B cell (primary cell): ENCODE results near the gene ANXA4. TPM values are rescaled to one million over a fixed set of nuclear protein-coding genes. Genes with fewer than 3 reads are reported as not detected.
"Not testable (repeated sequence)": the region's sequence is repeated elsewhere in the genome, so short reads cannot be mapped to it uniquely, and the experiment has no call there.

Source experiments
- ATAC-seq: fragments of 200-7000 bp; cut with Tn5 transposase; one replicate; pipeline ENCODE4 v1.10.0; 2021; ENCODE audit warnings: low read depth, mild to moderate bottlenecking, moderate number of reproducible peaks, moderate library complexity
- CTCF ChIA-PET: fragments of 350-600 bp; sonication (Branson Sonifier 250); formaldehyde crosslinking; loops from one replicate; lab custom pipeline; 2021; ENCODE audit warnings: antibody characterized with exemption, inconsistent platforms; lab: Charles Lee
- POLR2A ChIA-PET: fragments of 350-600 bp; sonication (Branson Sonifier 250); formaldehyde crosslinking; loops from one replicate; lab custom pipeline; 2021; ENCODE audit warnings: antibody characterized with exemption; lab: Charles Lee
- DNase-seq: peaks from one replicate; pipeline ENCODE4 v3.0.0; 2013
- H2AFZ ChIP-seq: 2 replicates; pipeline ENCODE4 v1.6.1; 2012; ENCODE audit warnings: mild to moderate bottlenecking, low read depth, low read length; ENCODE audit not compliant: insufficient read depth, poor library complexity, severe bottlenecking
- H3K27ac ChIP-seq, 2 donors: 1 replicate in 1 of 2; 2 replicates in 1 of 2; pipeline ENCODE4 v1.5.1; 2012 to 2013; ENCODE audit warnings: low read length in 2 of 2, mild to moderate bottlenecking in 2 of 2, moderate library complexity in 1 of 2
- H3K27me3 ChIP-seq, 4 experiments: fragments of 200-600 bp in 1 of 4; sonication (generic) in 1 of 4; replicated peaks in 1 of 4; 1 replicate in 2 of 4; 2 replicates in 2 of 4; pipeline versions ENCODE4 v1.6.1 to v1.7.0; 2013 to 2016; ENCODE audit warnings: low read length in 3 of 4, mild to moderate bottlenecking in 2 of 4, mixed read lengths in 1 of 4, moderate library complexity in 1 of 4; ENCODE audit not compliant: insufficient read depth in 4 of 4, control insufficient read depth in 3 of 4; ENCODE audit errors: control extremely low read depth in 1 of 4
- H3K36me3 ChIP-seq, 2 experiments: replicated peaks in 1 of 2; 1 replicate in 1 of 2; 2 replicates in 1 of 2; pipeline versions ENCODE4 v1.6.1 to v1.7.1; 2013; ENCODE audit warnings: low read length in 1 of 2; ENCODE audit not compliant: insufficient read depth in 2 of 2, control insufficient read depth in 1 of 2; ENCODE audit errors: control extremely low read depth in 1 of 2, extremely low read depth in 1 of 2
- H3K4me1 ChIP-seq, 2 donors: fragments of 200-600 bp in 1 of 2; sonication (generic) in 1 of 2; 1 replicate in 1 of 2; 2 replicates in 1 of 2; pipeline versions ENCODE4 v1.5.1 to v1.6.1; 2013 to 2017; ENCODE audit warnings: low read length in 2 of 2; ENCODE audit not compliant: control insufficient read depth in 2 of 2, insufficient read depth in 2 of 2
- H3K4me2 ChIP-seq: replicated peaks from 2 replicates; pipeline ENCODE3; 2012; ENCODE audit warnings: mild to moderate bottlenecking, low read depth, low read length; ENCODE audit not compliant: poor library complexity, severe bottlenecking
- H3K4me3 ChIP-seq, 5 experiments: fragments of 200-600 bp in 1 of 5; sonication (generic) in 1 of 5; 1 replicate in 3 of 5; 2 replicates in 2 of 5; pipeline versions ENCODE4 v1.5.1 to v1.7.0; 2011 to 2016; ENCODE audit warnings: low read length in 4 of 5, mild to moderate bottlenecking in 4 of 5, low read depth in 2 of 5, control low read depth in 1 of 5, moderate library complexity in 1 of 5; ENCODE audit not compliant: insufficient read depth in 1 of 5; ENCODE audit errors: control extremely low read depth in 1 of 5, extremely low read depth in 1 of 5
- H3K79me2 ChIP-seq: fragments of 200-600 bp; sonication (generic); one replicate; pipeline ENCODE4 v1.6.0; 2016; ENCODE audit warnings: low read length; ENCODE audit not compliant: control insufficient read depth, insufficient read depth
- H3K9ac ChIP-seq: fragments of 200-600 bp; sonication (generic); 2 replicates; pipeline ENCODE4 v1.6.1; 2017; ENCODE audit warnings: mild to moderate bottlenecking, low read length, moderate library complexity
- H3K9me3 ChIP-seq, 3 donors: one replicate each; pipeline versions ENCODE4 v1.6.1 to v1.7.1; 2013; ENCODE audit warnings: low read length in 2 of 3; ENCODE audit not compliant: control insufficient read depth in 2 of 3, insufficient read depth in 1 of 3; ENCODE audit errors: control extremely low read depth in 1 of 3
- H4K20me1 ChIP-seq: 2 replicates; pipeline ENCODE4 v1.6.0; 2012; ENCODE audit warnings: mild to moderate bottlenecking, low read length; ENCODE audit not compliant: insufficient read depth, control insufficient read depth, poor library complexity, severe bottlenecking
- H3K27ac Mint-ChIP-seq: one replicate; pipeline ENCODE4 v1.8.0; 2021; ENCODE audit warnings: mixed read lengths
- H3K27me3 Mint-ChIP-seq: one replicate; pipeline ENCODE4 v1.8.0; 2021; ENCODE audit warnings: mixed read lengths
- H3K4me1 Mint-ChIP-seq: one replicate; pipeline ENCODE4 v1.8.0; 2021; ENCODE audit warnings: mixed read lengths
- H3K4me3 Mint-ChIP-seq: one replicate; pipeline ENCODE4 v1.8.0; 2021; ENCODE audit warnings: mixed read lengths
- H3K9me3 Mint-ChIP-seq: one replicate; pipeline ENCODE4 v1.8.0; 2022; ENCODE audit warnings: mixed read lengths; ENCODE audit not compliant: insufficient read depth
- CTCF ChIP-seq: fragments of 200-600 bp; IDR thresholded peaks from one replicate; pipeline ENCODE4 v1.8.0; 2022; ENCODE audit warnings: antibody characterized with exemption, mild to moderate bottlenecking
- EZH2 ChIP-seq: IDR thresholded peaks from 2 replicates; pipeline ENCODE4 v1.6.1; 2012; ENCODE audit warnings: borderline replicate concordance, low read depth, mild to moderate bottlenecking, moderate library complexity, low read length; ENCODE audit not compliant: insufficient read depth, poor library complexity, severe bottlenecking
- WGBS: methylation state at CpG from one replicate; pipeline ENCODE4 v1.1.5; 2013; ENCODE audit warnings: missing lambda C conversion rate; ENCODE audit not compliant: insufficient coverage; 5-methylcytosine and 5-hydroxymethylcytosine counted together
- intact Hi-C: fragments of 100-400 bp; cut with micrococcal nuclease; formaldehyde crosslinking; loops from one replicate; pipeline ENCODE4 v1.10.0; 2022
- polyA plus RNA-seq: library from polyadenylated mRNA; depleted of rRNA; stranded (reverse); fragments of >200 nt; gene quantifications from 2 replicates; pipeline ENCODE4 v1.2.3, GENCODE V29; 2012
- total RNA-seq, 2 donors: library from RNA; stranded (reverse); fragments of 120-200 nt in 1 of 2; gene quantifications; 1 replicate in 1 of 2; 2 replicates in 1 of 2; pipeline versions ENCODE4 v1.2.3 to v1.2.4, GENCODE V29; 2013 to 2022

ANXA4 gene
- total and polyA plus RNA-seq, 2 donors (not counting 1 experiment from before 2014, with no cell fraction given), result 28.4 to 61.7 TPM

- H3K9ac ChIP-seq, result no peak overlapping the region
- H3K27me3 ChIP-seq, result no peaks in the 10 kb centered on the region
- H3K4me1 Mint-ChIP-seq, result peaks cover 42% of the 10 kb centered on the region
- no peak for TF ChIP-seq EZH2
- no peak for TF ChIP-seq CTCF
- 43% methylated on average over 1 of the region's 2 CpGs for WGBS
- CTCF ChIA-PET, result interaction anchor here (2.3 to 6.2 kb wide), 3 partner anchors 11 to 82 kb away, joined by 9 to 57 read pairs (median 17); no protein-coding TSS in a partner anchor
- H3K4me3 ChIP-seq, result no peak overlapping the region
- H4K20me1 ChIP-seq, result no peaks in the 10 kb centered on the region
- peaks cover 0 to 11% (median 0%) of the 10 kb centered on the region in 3 donors for H3K9me3 ChIP-seq
- H2AFZ ChIP-seq, result peak overlapping the region; percentile 30
- no peaks in the 10 kb centered on the region for H3K79me2 ChIP-seq
- H3K36me3 ChIP-seq, result no peaks in the 10 kb centered on the region
- ATAC-seq (no peak), DNase-seq (no peak)
- H3K4me1 ChIP-seq, result peaks cover 43 to 48% of the 10 kb centered on the region in 2 donors
- POLR2A ChIA-PET, result interaction anchor here (0.7 kb wide), 1 partner anchor 468 kb away, joined by 3 read pairs; no protein-coding TSS in a partner anchor
- H3K4me2 ChIP-seq, result no peak overlapping the region
- H3K9me3 Mint-ChIP-seq, result no peaks in the 10 kb centered on the region
- H3K27ac Mint-ChIP-seq, result peak overlapping the region; percentile 27
- intact Hi-C loops, result no loop called here
- no peak overlapping the region for H3K27ac ChIP-seq
- no peaks in the 10 kb centered on the region for H3K27me3 Mint-ChIP-seq
- H3K4me3 Mint-ChIP-seq, result no peak overlapping the region
Observed at GRCh38 chr2:69734854-69735544, 6.9 kb upstream of the ANXA4 start.

DNA sequence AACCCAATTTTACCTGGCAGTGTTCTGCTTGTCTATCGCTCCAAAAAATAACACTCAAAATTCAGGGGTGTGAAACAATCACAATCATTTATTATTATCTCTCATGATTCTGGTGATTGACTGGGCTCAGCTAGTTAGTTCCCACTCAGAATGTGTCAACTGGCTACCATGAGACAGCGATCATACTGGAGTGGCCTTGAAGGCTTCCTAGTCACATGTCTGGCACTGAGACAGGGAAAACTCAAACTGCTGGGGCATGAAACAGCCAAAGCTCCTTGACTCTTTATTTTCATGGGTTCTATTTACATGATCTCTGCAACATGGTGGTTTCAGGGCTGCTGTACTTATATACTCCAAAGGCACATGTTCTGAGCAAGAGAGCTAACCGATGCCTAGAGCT is 6.2 kb upstream of the ANXA4 start:
- ChIA-PET POLR2A (interaction anchor here (0.7 kb wide), 1 partner anchor 468 kb away, joined by 3 read pairs; no protein-coding TSS in a partner anchor), CTCF (interaction anchor here (2.3 to 2.8 kb wide), 2 partner anchors 11 to 81 kb away, joined by 9 to 17 read pairs; no protein-coding TSS in a partner anchor)
- Histone ChIP-seq H3K79me2 (no peaks in the 10 kb centered on the region), H3K4me2 (no peak overlapping the region), H3K27me3 (no peaks in the 10 kb centered on the region), H3K9me3 (peaks cover 0 to 11% (median 0%) of the 10 kb centered on the region in 3 donors), H3K27ac (no peak overlapping the region), H3K9ac (no peak overlapping the region), H4K20me1 (no peaks in the 10 kb centered on the region), H3K4me3 (no peak overlapping the region), H3K36me3 (no peaks in the 10 kb centered on the region), H2AFZ (no peak overlapping the region), H3K4me1 (peaks cover 39 to 47% of the 10 kb centered on the region in 2 donors)
- whole genome bisulfite sequencing, result 92% methylated on average over 3 of the region's 3 CpGs
- intact Hi-C loops, result no loop called here
- no peak for DNase-seq
- Mint-ChIP-seq H3K4me1 (peaks cover 38% of the 10 kb centered on the region), H3K27me3 (no peaks in the 10 kb centered on the region), H3K27ac (peak overlapping the region; percentile 27), H3K9me3 (no peaks in the 10 kb centered on the region), H3K4me3 (no peak overlapping the region)
- no peak for ATAC-seq
- TF ChIP-seq CTCF (no peak), EZH2 (no peak)

DNA sequence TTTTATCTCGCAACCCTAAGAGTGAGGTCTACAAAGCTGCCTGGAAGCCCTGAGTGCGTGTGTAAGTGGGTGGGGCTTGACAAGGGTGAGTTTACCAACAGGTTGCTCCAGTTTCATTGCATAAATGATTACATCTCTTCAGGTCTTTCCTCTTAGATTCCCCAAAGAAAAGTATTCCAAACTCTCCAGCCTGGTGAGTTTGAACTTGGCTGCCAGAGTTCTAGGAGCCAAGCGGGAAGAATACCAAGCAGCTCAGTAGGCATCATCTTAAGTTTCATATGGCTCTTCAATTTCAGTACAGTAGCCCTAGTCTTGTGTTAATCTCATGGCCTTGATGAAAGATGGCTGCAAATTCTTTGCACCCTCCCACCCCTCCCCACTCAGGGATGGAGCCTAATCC is 3.8 kb upstream of the ANXA4 start:
- H3K9me3 Mint-ChIP-seq, H3K4me3 ChIP-seq, H3K4me3 Mint-ChIP-seq, H3K27me3 Mint-ChIP-seq, H4K20me1 ChIP-seq, H3K27me3 ChIP-seq, H3K27ac ChIP-seq, H3K27ac Mint-ChIP-seq, H3K4me2 ChIP-seq, CTCF ChIA-PET, intact Hi-C loops, POLR2A ChIA-PET, H2AFZ ChIP-seq, H3K9me3 ChIP-seq, DNase-seq, ATAC-seq, H3K36me3 ChIP-seq, H3K9ac ChIP-seq: not testable (repeated sequence)
- H3K79me2 ChIP-seq, result peaks cover 13% of the 10 kb centered on the region
- no CpG with 5 or more reads among the region's 3 CpGs for WGBS
- H3K4me1 Mint-ChIP-seq, result peaks cover 37% of the 10 kb centered on the region
- H3K4me1 ChIP-seq, result peaks cover 29 to 42% of the 10 kb centered on the region in 2 donors
